Smooth muscle cell (in vitro differentiated cells): ENCODE data around the gene TFDP2. TPM values are rescaled to one million over a fixed set of nuclear protein-coding genes. Genes with fewer than 3 reads are reported as not detected.

Experiments
- DNase-seq: peaks from one replicate; lab custom pipeline; 2025; ENCODE audit not compliant: unreplicated experiment; lab: John Stamatoyannopoulos, UW
- H2AFZ ChIP-seq: fragments of 200-600 bp; sonication (generic); 2 replicates; pipeline ENCODE4 v1.6.0; 2016; ENCODE audit warnings: antibody characterized with exemption, low read depth, mild to moderate bottlenecking
- H3F3A ChIP-seq: fragments of 200-600 bp; sonication (generic); 2 replicates; pipeline ENCODE4 v1.6.0; 2017; ENCODE audit warnings: antibody characterized with exemption, low read depth
- H3K27ac ChIP-seq: fragments of 200-600 bp; sonication (generic); 2 replicates; pipeline ENCODE4 v1.5.1; 2016; ENCODE audit warnings: low read depth, mild to moderate bottlenecking
- H3K27me3 ChIP-seq: fragments of 200-600 bp; sonication (generic); 2 replicates; pipeline ENCODE4 v1.6.1; 2016; ENCODE audit warnings: low read depth, mild to moderate bottlenecking
- H3K36me3 ChIP-seq: fragments of 200-600 bp; sonication (generic); 2 replicates; pipeline ENCODE4 v1.5.1; 2016; ENCODE audit warnings: low read depth
- H3K4me1 ChIP-seq: fragments of 200-600 bp; sonication (generic); 2 replicates; pipeline ENCODE4 v1.5.1; 2016; ENCODE audit warnings: low read depth
- H3K4me2 ChIP-seq: fragments of 200-600 bp; sonication (generic); 2 replicates; pipeline ENCODE4 v1.6.0; 2016; ENCODE audit warnings: mild to moderate bottlenecking
- H3K4me3 ChIP-seq: fragments of 200-600 bp; sonication (generic); 2 replicates; pipeline ENCODE4 v1.5.1; 2016; ENCODE audit warnings: mild to moderate bottlenecking
- H3K79me2 ChIP-seq: fragments of 200-600 bp; sonication (generic); 2 replicates; pipeline ENCODE4 v1.6.0; 2016; ENCODE audit warnings: low read depth, mild to moderate bottlenecking
- H3K9ac ChIP-seq: fragments of 200-600 bp; sonication (generic); 2 replicates; pipeline ENCODE4 v1.6.0; 2016; ENCODE audit warnings: low read depth
- H3K9me3 ChIP-seq: fragments of 200-600 bp; sonication (generic); replicated peaks from 2 replicates; pipeline ENCODE4 v1.5.1; 2016; ENCODE audit warnings: low read depth
- H4K20me1 ChIP-seq: fragments of 200-600 bp; sonication (generic); 2 replicates; pipeline ENCODE4 v1.6.0; 2016; ENCODE audit warnings: low read depth
- WGBS: methylation state at CpG from one replicate; pipeline ENCODE4 v1.1.7; 2016; ENCODE audit warnings: low lambda C conversion rate; 5-methylcytosine and 5-hydroxymethylcytosine counted together
- polyA plus RNA-seq: library from polyadenylated mRNA; unstranded; fragments of >200 nt; fragmentation: Nextera tagmentation; extraction: Ambion mirVana; gene quantifications from 2 replicates; pipeline ENCODE4 v1.2.1, GENCODE V29; 2016
- total RNA-seq: library from RNA; depleted of rRNA; stranded (reverse); fragments of >200 nt; gene quantifications from 2 replicates; pipeline ENCODE4 v1.2.3, GENCODE V29; 2014
- TF ChIP-seq, protein P1 (sequence below): fragments of 200-600 bp; sonication (generic); IDR thresholded peaks from 2 replicates; pipeline ENCODE4 v1.5.1; 2017; ENCODE audit warnings: borderline replicate concordance, mild to moderate bottlenecking, antibody characterized with exemption; ENCODE audit not compliant: insufficient read depth, poor library complexity, severe bottlenecking

Gene TFDP2
- total and polyA plus RNA-seq, 2 experiments from 2014 or later: 39.9 to 54.3 TPM

DNA sequence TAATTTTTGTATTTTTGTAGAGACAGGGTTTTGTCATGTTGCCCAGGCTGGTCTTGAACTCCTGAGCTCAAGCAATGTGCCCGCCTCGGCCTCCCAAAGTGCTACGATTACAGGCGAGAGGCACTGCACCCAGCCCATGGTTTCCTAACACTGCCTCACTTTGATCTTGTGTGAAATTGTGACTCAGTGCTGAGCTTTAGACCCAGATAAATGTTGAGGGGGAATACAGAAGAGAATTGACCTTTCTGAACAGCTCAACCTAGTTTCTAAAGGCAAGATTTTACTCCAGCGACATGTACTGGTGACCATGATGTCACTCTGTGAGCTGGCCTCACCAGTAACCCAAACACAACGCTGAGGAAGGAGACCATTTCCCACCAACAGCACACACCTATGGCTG lies 199.4 kb downstream of the TFDP2 start:
- DNase-seq: no peak
- H4K20me1 ChIP-seq: peaks cover 3% of the 10 kb centered on the region
- H3K79me2 ChIP-seq: no peaks in the 10 kb centered on the region
- H3K27ac ChIP-seq: no peak overlapping the region
- peaks cover 6% of the 10 kb centered on the region for H3K4me1 ChIP-seq
- no peaks in the 10 kb centered on the region for H3F3A ChIP-seq
- no peak overlapping the region for H3K4me2 ChIP-seq
- no peak overlapping the region for H3K9ac ChIP-seq
- no peaks in the 10 kb centered on the region for H3K27me3 ChIP-seq
- H3K9me3 ChIP-seq: no peaks in the 10 kb centered on the region
- no peaks in the 10 kb centered on the region for H3K36me3 ChIP-seq
- TF ChIP-seq, protein P1, sequence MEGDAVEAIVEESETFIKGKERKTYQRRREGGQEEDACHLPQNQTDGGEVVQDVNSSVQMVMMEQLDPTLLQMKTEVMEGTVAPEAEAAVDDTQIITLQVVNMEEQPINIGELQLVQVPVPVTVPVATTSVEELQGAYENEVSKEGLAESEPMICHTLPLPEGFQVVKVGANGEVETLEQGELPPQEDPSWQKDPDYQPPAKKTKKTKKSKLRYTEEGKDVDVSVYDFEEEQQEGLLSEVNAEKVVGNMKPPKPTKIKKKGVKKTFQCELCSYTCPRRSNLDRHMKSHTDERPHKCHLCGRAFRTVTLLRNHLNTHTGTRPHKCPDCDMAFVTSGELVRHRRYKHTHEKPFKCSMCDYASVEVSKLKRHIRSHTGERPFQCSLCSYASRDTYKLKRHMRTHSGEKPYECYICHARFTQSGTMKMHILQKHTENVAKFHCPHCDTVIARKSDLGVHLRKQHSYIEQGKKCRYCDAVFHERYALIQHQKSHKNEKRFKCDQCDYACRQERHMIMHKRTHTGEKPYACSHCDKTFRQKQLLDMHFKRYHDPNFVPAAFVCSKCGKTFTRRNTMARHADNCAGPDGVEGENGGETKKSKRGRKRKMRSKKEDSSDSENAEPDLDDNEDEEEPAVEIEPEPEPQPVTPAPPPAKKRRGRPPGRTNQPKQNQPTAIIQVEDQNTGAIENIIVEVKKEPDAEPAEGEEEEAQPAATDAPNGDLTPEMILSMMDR: no peak
- WGBS: 74% methylated on average over 6 of the region's 6 CpGs
- no peak overlapping the region for H2AFZ ChIP-seq
- no peak overlapping the region for H3K4me3 ChIP-seq

GRCh38 chr3:141949399-141949798 lies 199.9 kb downstream of the TFDP2 start:
- H3K4me3 ChIP-seq: no peak overlapping the region
- H3K27me3 ChIP-seq: no peaks in the 10 kb centered on the region
- DNase-seq: no peak

GRCh38 chr3:141945726-141946485 lies 203.4 kb downstream of the TFDP2 start:
- Histone ChIP-seq H3F3A (peaks cover 7% of the 10 kb centered on the region), H3K9me3 (no peaks in the 10 kb centered on the region), H3K36me3 (no peaks in the 10 kb centered on the region), H2AFZ (no peak overlapping the region), H3K27me3 (no peaks in the 10 kb centered on the region), H4K20me1 (no peaks in the 10 kb centered on the region), H3K9ac (no peak overlapping the region), H3K79me2 (no peaks in the 10 kb centered on the region), H3K4me3 (no peak overlapping the region), H3K27ac (no peak overlapping the region), H3K4me1 (no peaks in the 10 kb centered on the region), H3K4me2 (no peak overlapping the region)
- DNase-seq: no peak
- WGBS: 95% methylated on average over 16 of the region's 16 CpGs
- TF ChIP-seq, protein P1: no peak

More at GRCh38 chr3:141949399-141949798, 199.9 kb downstream of the TFDP2 start:
- Histone ChIP-seq H3K4me2 (no peak overlapping the region), H3F3A (no peaks in the 10 kb centered on the region), H3K36me3 (no peaks in the 10 kb centered on the region), H3K9ac (no peak overlapping the region), H3K79me2 (no peaks in the 10 kb centered on the region), H2AFZ (no peak overlapping the region), H4K20me1 (no peaks in the 10 kb centered on the region), H3K27ac (no peak overlapping the region), H3K9me3 (no peaks in the 10 kb centered on the region), H3K4me1 (peaks cover under 1% of the 10 kb centered on the region)
- TF ChIP-seq, protein P1: no peak
- WGBS: 97% methylated on average over 10 of the region's 10 CpGs

DNA sequence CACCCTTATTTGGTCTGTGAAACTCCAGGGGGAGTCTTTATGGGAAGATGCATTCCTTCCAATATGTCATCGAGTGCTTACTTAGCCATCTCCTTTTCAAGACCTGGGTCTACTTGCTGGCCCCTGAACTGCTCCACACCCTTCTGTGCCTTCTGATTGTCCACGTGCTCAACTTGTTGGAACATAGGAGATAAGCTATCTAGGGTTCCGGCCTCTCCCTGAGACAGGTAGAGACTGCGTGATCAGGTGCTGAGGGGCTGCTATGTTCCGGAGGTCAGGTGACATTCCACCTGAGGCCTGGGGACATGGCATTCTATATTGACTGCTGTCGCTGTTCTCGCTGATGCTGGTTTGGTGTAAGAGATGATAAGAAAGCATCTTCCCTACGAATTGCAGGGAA lies 207.3 kb downstream of the TFDP2 start:
- 97% methylated on average over 8 of the region's 8 CpGs for WGBS
- DNase-seq: no peak
- no peaks in the 10 kb centered on the region for H3K36me3 ChIP-seq
- no peak overlapping the region for H3K4me2 ChIP-seq
- H3K79me2 ChIP-seq: no peaks in the 10 kb centered on the region
- no peaks in the 10 kb centered on the region for H4K20me1 ChIP-seq
- no peaks in the 10 kb centered on the region for H3K4me1 ChIP-seq
- no peak overlapping the region for H3K27ac ChIP-seq
- no peaks in the 10 kb centered on the region for H3K9me3 ChIP-seq
- H3K4me3 ChIP-seq: no peak overlapping the region
- H3K9ac ChIP-seq: no peak overlapping the region
- no peaks in the 10 kb centered on the region for H3K27me3 ChIP-seq
- TF ChIP-seq, protein P1: no peak
- H2AFZ ChIP-seq: no peak overlapping the region
- H3F3A ChIP-seq: peaks cover 18% of the 10 kb centered on the region
